Effector memory CD4-positive, alpha-beta T cell (primary cell): ENCODE data around the gene UCHL1.
A peak's percentile ranks its signal among the peaks of the same experiment; 100 is the strongest.
"Not testable (repeated sequence)": the region's sequence is repeated elsewhere in the genome, so short reads cannot be mapped to it uniquely, and the experiment has no call there.

ENCODE experiments used
- DNase-seq, 3 donors: peaks; one replicate each; pipeline ENCODE4 v3.0.0-alpha.2; 2020
- H3K27ac ChIP-seq: 2 replicates; pipeline ENCODE4 v1.7.0; 2013; ENCODE audit warnings: mild to moderate bottlenecking, low read length, moderate library complexity; ENCODE audit not compliant: insufficient read depth, poor library complexity, severe bottlenecking
- H3K27me3 ChIP-seq: replicated peaks from 2 replicates; pipeline ENCODE4 v1.7.0; 2013; ENCODE audit warnings: mild to moderate bottlenecking, low read length; ENCODE audit not compliant: insufficient read depth, control insufficient read depth, poor library complexity, severe bottlenecking
- H3K36me3 ChIP-seq: 2 replicates; pipeline ENCODE4 v1.7.0; 2013; ENCODE audit warnings: mild to moderate bottlenecking, low read length, moderate library complexity; ENCODE audit not compliant: control insufficient read depth, insufficient read depth
- H3K4me1 ChIP-seq: 2 replicates; pipeline ENCODE4 v1.7.0; 2013; ENCODE audit warnings: low read length, mild to moderate bottlenecking; ENCODE audit not compliant: control insufficient read depth, insufficient read depth, poor library complexity, severe bottlenecking
- H3K4me3 ChIP-seq: 2 replicates; pipeline ENCODE4 v1.7.0; 2013; ENCODE audit warnings: low read length, low read depth, mild to moderate bottlenecking; ENCODE audit not compliant: insufficient read depth, poor library complexity, severe bottlenecking
- H3K9me3 ChIP-seq: 2 replicates; pipeline ENCODE4 v1.7.0; 2013; ENCODE audit warnings: mild to moderate bottlenecking, low read length, moderate library complexity; ENCODE audit not compliant: control insufficient read depth

Gene UCHL1

GRCh38 chr4:41262198-41262597 is 5.5 kb downstream of the UCHL1 start:
- H3K36me3 ChIP-seq = no peaks in the 10 kb centered on the region
- no peak for DNase-seq
- H3K27me3 ChIP-seq = no peaks in the 10 kb centered on the region
- H3K27ac ChIP-seq = no peak overlapping the region
- peaks cover 8% of the 10 kb centered on the region for H3K4me1 ChIP-seq
- H3K9me3 ChIP-seq = no peaks in the 10 kb centered on the region
- H3K4me3 ChIP-seq = no peak overlapping the region

DNA sequence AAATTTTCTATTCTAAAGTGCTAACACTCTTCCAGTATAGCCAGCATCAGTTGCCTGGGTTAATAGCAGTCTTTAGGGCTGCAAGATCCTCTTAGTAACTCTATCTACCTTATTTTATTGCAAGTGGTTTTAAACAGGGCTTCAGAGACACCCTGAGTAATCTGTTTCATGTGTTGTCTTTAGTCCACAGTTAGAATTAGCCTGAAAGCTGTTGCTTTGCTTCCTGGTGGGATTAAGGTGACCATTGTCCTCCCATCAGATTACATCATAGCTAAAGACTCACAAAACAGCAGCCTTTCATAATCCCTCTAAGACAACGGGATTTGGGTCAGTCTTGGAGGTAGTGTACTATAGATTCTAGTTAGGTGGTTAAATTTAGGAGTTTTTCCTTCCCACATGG is 7.5 kb downstream of the UCHL1 start:
- Histone ChIP-seq H3K9me3 (no peaks in the 10 kb centered on the region), H3K27me3 (no peaks in the 10 kb centered on the region), H3K4me1 (no peaks in the 10 kb centered on the region), H3K36me3 (no peaks in the 10 kb centered on the region), H3K27ac (no peak overlapping the region), H3K4me3 (no peak overlapping the region)
- no peak for DNase-seq

DNA sequence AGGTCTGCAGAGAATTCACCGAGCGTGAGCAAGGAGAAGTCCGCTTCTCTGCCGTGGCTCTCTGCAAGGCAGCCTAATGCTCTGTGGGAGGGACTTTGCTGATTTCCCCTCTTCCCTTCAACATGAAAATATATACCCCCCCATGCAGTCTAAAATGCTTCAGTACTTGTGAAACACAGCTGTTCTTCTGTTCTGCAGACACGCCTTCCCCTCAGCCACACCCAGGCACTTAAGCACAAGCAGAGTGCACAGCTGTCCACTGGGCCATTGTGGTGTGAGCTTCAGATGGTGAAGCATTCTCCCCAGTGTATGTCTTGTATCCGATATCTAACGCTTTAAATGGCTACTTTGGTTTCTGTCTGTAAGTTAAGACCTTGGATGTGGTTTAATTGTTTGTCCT is 11.3 kb downstream of the UCHL1 start:
- Histone ChIP-seq H3K27me3 (no peaks in the 10 kb centered on the region), H3K9me3 (no peaks in the 10 kb centered on the region), H3K27ac (no peak overlapping the region), H3K36me3 (no peaks in the 10 kb centered on the region), H3K4me3 (no peak overlapping the region), H3K4me1 (no peaks in the 10 kb centered on the region)
- DNase-seq = no peak

DNA sequence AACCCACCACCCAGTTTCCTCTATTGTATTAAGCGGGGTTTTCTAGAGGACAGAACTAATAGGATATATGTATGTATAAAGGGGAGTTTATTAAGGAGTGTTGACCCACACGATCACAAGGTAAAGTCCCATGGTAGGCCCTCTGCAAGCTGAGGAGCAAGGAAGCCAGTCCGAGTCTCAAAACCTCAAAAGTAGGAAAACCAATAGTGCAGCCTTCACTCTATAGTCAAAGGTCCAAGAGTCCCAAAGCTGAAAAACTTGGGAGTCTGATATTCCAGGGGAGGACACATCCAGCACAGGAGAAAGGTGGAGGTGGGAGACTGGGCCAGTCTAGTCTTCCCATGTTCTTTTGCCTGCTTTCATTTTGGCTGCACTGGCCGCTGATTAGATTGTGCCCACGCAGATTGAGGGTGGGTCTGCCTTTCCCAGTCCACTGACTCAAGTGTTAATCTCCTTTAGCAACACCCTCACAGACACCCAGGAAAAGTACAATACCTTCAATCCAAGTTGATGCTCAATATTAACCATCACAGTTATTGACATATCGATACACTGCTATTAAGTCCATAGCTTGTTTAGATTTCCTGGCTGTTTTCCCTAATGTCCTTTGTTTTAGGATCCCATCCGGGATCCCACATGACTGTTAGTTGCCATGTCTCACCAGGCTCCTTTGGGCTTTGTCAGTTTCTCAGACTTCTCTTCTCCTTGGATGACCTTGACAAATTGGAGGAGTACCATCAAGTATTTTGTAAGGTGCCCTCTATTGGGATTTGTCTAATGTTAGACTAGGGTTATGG is 12.2 kb downstream of the UCHL1 start:
- Histone ChIP-seq H3K27me3 (no peaks in the 10 kb centered on the region), H3K4me1 (no peaks in the 10 kb centered on the region), H3K36me3 (no peaks in the 10 kb centered on the region), H3K4me3 (no peak overlapping the region), H3K9me3 (no peaks in the 10 kb centered on the region), H3K27ac (no peak overlapping the region)
- DNase-seq = no peak

DNA sequence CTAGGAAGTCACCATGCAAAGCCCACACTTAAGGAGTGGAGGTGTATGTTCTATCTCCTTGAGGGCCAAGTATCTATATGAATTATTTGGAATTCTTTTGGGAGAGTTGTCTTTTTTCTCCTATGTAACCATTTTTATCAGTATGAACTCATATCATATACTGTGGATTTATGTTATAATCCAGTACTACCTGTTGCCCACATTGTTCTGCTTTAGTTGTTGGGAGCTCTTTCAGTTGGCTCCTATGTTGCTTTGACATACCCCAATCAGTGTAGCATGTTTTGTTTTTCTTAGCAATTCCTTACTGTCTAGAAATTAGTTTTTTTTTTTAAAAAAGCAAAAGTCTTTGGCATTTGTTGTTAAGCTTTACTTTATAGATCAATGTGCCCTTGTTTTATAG is 13.0 kb downstream of the UCHL1 start:
- Histone ChIP-seq H3K9me3 (no peaks in the 10 kb centered on the region), H3K27ac (no peak overlapping the region), H3K4me3 (no peak overlapping the region), H3K4me1 (no peaks in the 10 kb centered on the region), H3K36me3 (no peaks in the 10 kb centered on the region), H3K27me3 (no peaks in the 10 kb centered on the region)
- no peak for DNase-seq

GRCh38 chr4:41275931-41276330 is 19.2 kb downstream of the UCHL1 start:
- H3K9me3 ChIP-seq, H3K27me3 ChIP-seq, H3K4me3 ChIP-seq, H3K27ac ChIP-seq, H3K4me1 ChIP-seq, DNase-seq, H3K36me3 ChIP-seq: not testable (repeated sequence)

DNA sequence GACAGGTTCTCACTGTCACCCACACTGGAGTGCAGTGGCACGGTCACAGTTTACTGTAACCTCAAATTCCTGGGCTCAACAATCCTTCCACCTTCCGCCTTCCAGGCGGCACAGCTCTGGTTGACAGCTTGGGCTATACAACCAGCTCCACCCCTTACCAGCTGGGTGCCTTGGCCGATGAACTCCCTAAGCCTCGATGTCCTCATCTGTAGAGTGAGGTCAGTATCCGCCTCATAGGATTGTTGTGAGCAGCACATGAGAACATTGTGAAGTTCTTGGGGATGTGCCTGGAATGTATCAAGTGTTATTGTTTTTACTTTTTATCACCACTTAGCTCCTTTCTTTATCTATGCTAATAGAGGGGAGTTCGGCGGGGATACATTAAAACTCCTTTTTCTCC is 23.3 kb downstream of the UCHL1 start:
- H3K36me3 ChIP-seq = no peaks in the 10 kb centered on the region
- no peaks in the 10 kb centered on the region for H3K9me3 ChIP-seq
- no peak for DNase-seq
- no peaks in the 10 kb centered on the region for H3K4me1 ChIP-seq
- H3K27ac ChIP-seq = no peak overlapping the region
- no peaks in the 10 kb centered on the region for H3K27me3 ChIP-seq
- no peak overlapping the region for H3K4me3 ChIP-seq

DNA sequence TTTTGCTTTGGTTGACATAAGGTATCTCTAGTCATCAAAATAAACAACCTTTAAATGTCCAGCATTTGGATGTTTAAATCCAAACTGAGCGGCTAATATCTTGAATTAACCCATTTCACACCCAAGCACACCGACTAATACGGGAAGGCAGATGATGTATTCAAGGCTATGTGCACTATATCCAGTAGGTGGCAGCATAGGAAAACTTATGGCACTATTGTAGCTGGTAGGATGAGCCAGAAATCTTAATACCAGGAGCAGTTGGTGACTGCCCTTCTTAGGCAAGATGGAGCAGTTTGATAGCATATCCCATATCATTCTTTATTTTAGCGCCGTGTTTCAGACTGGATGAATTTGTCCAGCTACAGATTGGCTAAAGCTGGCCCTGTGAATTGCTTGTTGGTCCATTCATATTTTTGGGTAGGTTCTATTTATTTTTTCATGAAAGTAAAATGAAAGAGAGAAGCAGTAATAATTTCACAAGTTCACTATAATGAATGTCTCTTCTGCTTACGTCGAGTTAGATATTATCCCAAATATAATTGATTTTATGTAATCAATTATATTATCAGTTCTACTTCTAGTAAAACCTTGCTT is 24.4 kb downstream of the UCHL1 start:
- H3K4me1 ChIP-seq = no peaks in the 10 kb centered on the region
- no peaks in the 10 kb centered on the region for H3K9me3 ChIP-seq
- H3K27me3 ChIP-seq = no peaks in the 10 kb centered on the region
- DNase-seq = peak in 1 of 3 donors; percentile 5
- no peaks in the 10 kb centered on the region for H3K36me3 ChIP-seq
- H3K27ac ChIP-seq = no peak overlapping the region
- H3K4me3 ChIP-seq = no peak overlapping the region

- Histone ChIP-seq H3K9me3 (no peaks in the 10 kb centered on the region), H3K4me1 (no peaks in the 10 kb centered on the region), H3K36me3 (no peaks in the 10 kb centered on the region), H3K4me3 (no peak overlapping the region), H3K27ac (no peak overlapping the region), H3K27me3 (no peaks in the 10 kb centered on the region)
- no peak for DNase-seq
Measured at GRCh38 chr4:41282366-41282765, 25.6 kb downstream of the UCHL1 start.

- Histone ChIP-seq H3K4me3 (no peak overlapping the region), H3K9me3 (no peaks in the 10 kb centered on the region)
- no peak for DNase-seq
Measured at GRCh38 chr4:41285202-41285863, 28.6 kb downstream of the UCHL1 start.

More at GRCh38 chr4:41285202-41285863, 28.6 kb downstream of the UCHL1 start:
- Histone ChIP-seq H3K36me3 (no peaks in the 10 kb centered on the region), H3K27ac (no peak overlapping the region), H3K27me3 (no peaks in the 10 kb centered on the region), H3K4me1 (no peaks in the 10 kb centered on the region)
